CD4-positive, alpha-beta memory T cell (primary cell): ENCODE results near the gene LATS1. TPM values are rescaled to one million over a fixed set of nuclear protein-coding genes. Genes with fewer than 3 reads are reported as not detected.
A peak's percentile ranks its signal among the peaks of the same experiment; 100 is the strongest.

Experiments used
- CTCF ChIA-PET: fragments of 350-600 bp; sonication (Branson Sonifier 250); formaldehyde crosslinking; loops from one replicate; lab custom pipeline; 2021; ENCODE audit warnings: inconsistent platforms; ENCODE audit not compliant: partially characterized antibody; lab: Charles Lee
- POLR2A ChIA-PET: fragments of 350-600 bp; sonication (Branson Sonifier 250); formaldehyde crosslinking; loops from one replicate; lab custom pipeline; 2021; ENCODE audit not compliant: partially characterized antibody; lab: Charles Lee
- DNase-seq, 5 donors: peaks; one replicate each; pipeline versions ENCODE4 v3.0.0 to v3.0.0-alpha.2; 2020 to 2022; ENCODE audit warnings: mixed read lengths in 1 of 5
- H3K27ac ChIP-seq: one replicate; pipeline ENCODE4 v1.7.0; 2013; ENCODE audit warnings: low read depth, low read length
- H3K27me3 ChIP-seq: 2 replicates; pipeline ENCODE4 v1.7.0; 2013; ENCODE audit warnings: mild to moderate bottlenecking, low read length, moderate library complexity; ENCODE audit not compliant: insufficient read depth
- H3K36me3 ChIP-seq: 2 replicates; pipeline ENCODE4 v1.7.0; 2013; ENCODE audit warnings: mild to moderate bottlenecking, low read length, moderate library complexity; ENCODE audit not compliant: insufficient read depth
- H3K4me1 ChIP-seq: 2 replicates; pipeline ENCODE4 v1.7.0; 2013; ENCODE audit warnings: mild to moderate bottlenecking, low read length, moderate library complexity; ENCODE audit not compliant: insufficient read depth
- H3K4me3 ChIP-seq, 2 donors: one replicate each; pipeline ENCODE4 v1.7.0; 2013; ENCODE audit warnings: low read length in 2 of 2, mild to moderate bottlenecking in 1 of 2
- H3K9me3 ChIP-seq, 2 donors: one replicate each; pipeline ENCODE4 v1.7.0; 2013; ENCODE audit warnings: low read length in 2 of 2, control low read depth in 1 of 2; ENCODE audit not compliant: control insufficient read depth in 1 of 2
- H3K27ac Mint-ChIP-seq, 7 donors: one replicate each; pipeline ENCODE4 v1.8.0; 2020 to 2021; ENCODE audit warnings: mixed read lengths in 7 of 7, mild to moderate bottlenecking in 6 of 7, inconsistent platforms in 3 of 7, moderate library complexity in 3 of 7
- H3K27me3 Mint-ChIP-seq, 2 donors: one replicate each; pipeline ENCODE4 v1.8.0; 2020 to 2021; ENCODE audit warnings: mixed read lengths in 2 of 2
- H3K36me3 Mint-ChIP-seq, 2 donors: one replicate each; pipeline ENCODE4 v1.8.0; 2020 to 2021; ENCODE audit warnings: mixed read lengths in 2 of 2, inconsistent platforms in 1 of 2, mild to moderate bottlenecking in 1 of 2
- H3K4me1 Mint-ChIP-seq, 4 donors: one replicate each; pipeline ENCODE4 v1.8.0; 2020 to 2021; ENCODE audit warnings: mixed read lengths in 4 of 4, mild to moderate bottlenecking in 1 of 4
- H3K4me3 Mint-ChIP-seq, 8 donors: one replicate each; pipeline ENCODE4 v1.8.0; 2020 to 2021; ENCODE audit warnings: mixed read lengths in 8 of 8, mild to moderate bottlenecking in 7 of 8, moderate library complexity in 6 of 8, inconsistent platforms in 3 of 8
- H3K9me3 Mint-ChIP-seq, 8 donors: one replicate each; pipeline ENCODE4 v1.8.0; 2020 to 2021; ENCODE audit warnings: mixed read lengths in 8 of 8, mild to moderate bottlenecking in 5 of 8, inconsistent platforms in 3 of 8, moderate library complexity in 1 of 8
- intact Hi-C: fragments of 100-400 bp; cut with micrococcal nuclease; formaldehyde crosslinking; loops from one replicate; pipeline ENCODE4 v1.15.1; 2023
- polyA plus RNA-seq, 2 donors: library from polyadenylated mRNA; unstranded; fragments of 300-500 nt; fragmentation: Illumina TruSeq; gene quantifications; one replicate each; pipeline ENCODE4 v1.2.3, GENCODE V29; 2021
- total RNA-seq, 2 experiments: library from RNA; stranded (reverse); gene quantifications; one replicate each; pipeline ENCODE4 v1.2.3, GENCODE V29; 2021

The LATS1 gene
- total RNA-seq (10 to 100 TPM; 47.4 to 51.8 TPM), polyA plus RNA-seq (10 to 100 TPM in 1 of 2 donors, 1 to 10 TPM in 1; 5.8 to 16.4 TPM)

DNA sequence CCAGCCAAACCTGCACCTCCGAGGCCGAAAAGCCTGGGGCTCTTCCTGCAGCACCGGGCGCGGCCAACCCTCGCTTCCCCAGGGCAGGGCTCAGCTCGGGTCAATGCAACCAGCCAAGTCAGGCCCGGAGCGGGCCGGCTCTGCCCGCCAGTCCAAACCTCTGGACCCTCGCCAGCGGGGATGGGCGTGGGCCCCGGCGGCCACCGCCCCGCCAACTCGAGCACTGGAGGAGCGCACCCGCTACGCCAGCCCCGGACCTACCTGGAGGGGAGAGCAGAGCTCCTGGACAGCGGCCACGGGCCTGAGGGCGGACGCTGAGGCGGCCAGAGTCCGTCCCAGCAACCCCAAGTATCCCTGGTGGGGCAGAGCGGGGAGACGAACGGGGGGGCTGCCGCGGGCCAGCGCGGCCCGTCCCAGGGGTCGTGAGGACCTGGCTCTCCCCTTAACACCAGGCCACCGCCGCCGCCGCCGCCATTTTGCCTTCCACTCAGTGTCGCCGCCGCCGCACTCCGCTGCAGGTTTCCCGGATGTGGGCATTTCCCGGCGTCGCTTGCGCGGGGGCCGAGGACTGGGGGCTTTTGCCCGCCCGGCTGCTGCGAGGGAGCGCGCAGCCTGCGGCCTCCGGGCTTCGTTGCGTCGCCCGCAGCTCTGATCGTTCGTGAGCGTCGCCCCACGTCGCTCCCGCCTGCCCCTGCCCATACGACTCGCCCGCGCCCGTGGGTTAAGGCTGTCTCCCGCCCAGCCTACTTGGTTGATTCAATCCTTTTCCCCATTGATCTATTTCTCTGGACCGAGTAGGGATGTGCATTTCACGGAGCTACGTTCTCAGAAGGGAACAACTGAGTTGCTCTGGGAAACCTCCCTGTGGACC is at the start of gene LATS1:
TSS of gene LATS1 (minus strand) at position 514 of the 871 bp plus-strand sequence. CDS start 15,975 bp downstream, outside the sequence.
- Histone ChIP-seq H3K9me3 (no peaks in the 10 kb centered on the region), H3K4me3 (peak within 1 kb of the TSS; percentile 82 to 95), H3K27ac (peak within 1 kb of the TSS; percentile 94), H3K36me3 (no peaks in the 10 kb centered on the region), H3K4me1 (peaks cover 43% of the 10 kb centered on the region), H3K27me3 (no peaks in the 10 kb centered on the region)
- intact Hi-C loops: loop anchor here (1.0 to 2.0 kb wide), 5 partner anchors 28 to 208 kb away; partner anchors contain the start of genes KATNA1 and NUP43
- Mint-ChIP-seq H3K4me3 (peak within 1 kb of the TSS; percentile 89 to 98 (median 94)), H3K9me3 (no peaks in the 10 kb centered on the region), H3K36me3 (peaks cover 0 to 18% of the 10 kb centered on the region in 2 donors), H3K27ac (peak within 1 kb of the TSS; percentile 95 to 99 (median 97)), H3K27me3 (no peaks in the 10 kb centered on the region), H3K4me1 (peaks cover 26 to 54% (median 39%) of the 10 kb centered on the region in 4 donors)
- POLR2A ChIA-PET: interaction anchor here (0.6 to 4.4 kb wide), 29 partner anchors 8 to 394 kb away, joined by 3 to 82 read pairs (median 4); partner anchors contain the start of genes GINM1, KATNA1, NUP43 and PCMT1
- CTCF ChIA-PET: interaction anchor here (0.9 to 1.8 kb wide), 3 partner anchors 27 to 172 kb away, joined by 3 to 4 read pairs (median 4); partner anchors contain the start of gene PPIL4
- DNase-seq: peak; percentile 90 to 93 (median 91)

GRCh38 chr6:149766156-149766769 is 48.4 kb upstream of the LATS1 start:
- H3K4me1 ChIP-seq: no peaks in the 10 kb centered on the region
- Mint-ChIP-seq H3K9me3 (peaks cover 0 to 7% (median 2%) of the 10 kb centered on the region in 8 donors), H3K4me3 (no peak overlapping the region), H3K36me3 (peaks cover 19 to 26% of the 10 kb centered on the region in 2 donors), H3K27ac (no peak overlapping the region), H3K27me3 (no peaks in the 10 kb centered on the region), H3K4me1 (peaks cover 9 to 18% (median 11%) of the 10 kb centered on the region in 4 donors)
- no peak overlapping the region for H3K27ac ChIP-seq
- H3K4me3 ChIP-seq: no peak overlapping the region
- intact Hi-C loops: no loop called here
- H3K9me3 ChIP-seq: no peaks in the 10 kb centered on the region
- ChIA-PET CTCF (no interaction called here), POLR2A (no interaction called here)
- peaks cover 4% of the 10 kb centered on the region for H3K36me3 ChIP-seq
- DNase-seq: no peak
- no peaks in the 10 kb centered on the region for H3K27me3 ChIP-seq

- CTCF ChIA-PET: interaction anchor here (1.1 kb wide), 1 partner anchor 9 kb away, joined by 3 read pairs; no protein-coding TSS in a partner anchor
Observed at GRCh38 chr6:149763866-149764265, 46.0 kb upstream of the LATS1 start.

GRCh38 chr6:149761438-149761837 is 43.5 kb upstream of the LATS1 start:
- Mint-ChIP-seq H3K9me3 (peaks cover 0 to 5% (median under 1%) of the 10 kb centered on the region in 8 donors), H3K4me1 (peaks cover 5 to 27% (median 18%) of the 10 kb centered on the region in 4 donors), H3K36me3 (peaks cover 17 to 24% of the 10 kb centered on the region in 2 donors), H3K27me3 (no peaks in the 10 kb centered on the region), H3K4me3 (no peak overlapping the region), H3K27ac (peak overlapping the region in 1 of 7 donors; percentile 7)
- intact Hi-C loops: no loop called here
- peaks cover 9% of the 10 kb centered on the region for H3K36me3 ChIP-seq
- no peak overlapping the region for H3K4me3 ChIP-seq
- CTCF ChIA-PET: no interaction called here
- no peaks in the 10 kb centered on the region for H3K9me3 ChIP-seq
- POLR2A ChIA-PET: no interaction called here
- no peak for DNase-seq
- no peaks in the 10 kb centered on the region for H3K27me3 ChIP-seq
- no peaks in the 10 kb centered on the region for H3K4me1 ChIP-seq
- no peak overlapping the region for H3K27ac ChIP-seq

More at GRCh38 chr6:149763866-149764265, 46.0 kb upstream of the LATS1 start:
- Mint-ChIP-seq H3K4me1 (peaks cover 6 to 23% (median 15%) of the 10 kb centered on the region in 4 donors), H3K9me3 (peaks cover 0 to 7% (median 2%) of the 10 kb centered on the region in 8 donors), H3K4me3 (no peak overlapping the region), H3K36me3 (peaks cover 26 to 31% of the 10 kb centered on the region in 2 donors), H3K27ac (no peak overlapping the region), H3K27me3 (no peaks in the 10 kb centered on the region)
- no peak overlapping the region for H3K4me3 ChIP-seq
- H3K36me3 ChIP-seq: peaks cover 9% of the 10 kb centered on the region
- POLR2A ChIA-PET: no interaction called here
- H3K27ac ChIP-seq: no peak overlapping the region
- H3K9me3 ChIP-seq: no peaks in the 10 kb centered on the region
- H3K27me3 ChIP-seq: no peaks in the 10 kb centered on the region
- DNase-seq: no peak
- no peaks in the 10 kb centered on the region for H3K4me1 ChIP-seq
- intact Hi-C loops: no loop called here

GRCh38 chr6:149756261-149756636 is 38.3 kb upstream of the LATS1 start:
- intact Hi-C loops: no loop called here
- no peak for DNase-seq
- Mint-ChIP-seq H3K27ac (no peak overlapping the region), H3K27me3 (no peaks in the 10 kb centered on the region), H3K9me3 (no peaks in the 10 kb centered on the region), H3K4me1 (peaks cover 17 to 27% (median 23%) of the 10 kb centered on the region in 4 donors), H3K4me3 (no peak overlapping the region), H3K36me3 (peaks cover 10 to 17% of the 10 kb centered on the region in 2 donors)
- H3K27me3 ChIP-seq: no peaks in the 10 kb centered on the region
- no peak overlapping the region for H3K27ac ChIP-seq
- peaks cover 5% of the 10 kb centered on the region for H3K36me3 ChIP-seq
- ChIA-PET POLR2A (interaction anchor here (0.9 kb wide), 1 partner anchor 39 kb away, joined by 3 read pairs; no protein-coding TSS in a partner anchor), CTCF (interaction anchor here (0.7 to 2.1 kb wide), 2 partner anchors 12 to 763 kb away, joined by 4 to 5 read pairs; no protein-coding TSS in a partner anchor)
- no peak overlapping the region for H3K4me3 ChIP-seq
- no peaks in the 10 kb centered on the region for H3K9me3 ChIP-seq
- H3K4me1 ChIP-seq: peaks cover 37% of the 10 kb centered on the region

DNA sequence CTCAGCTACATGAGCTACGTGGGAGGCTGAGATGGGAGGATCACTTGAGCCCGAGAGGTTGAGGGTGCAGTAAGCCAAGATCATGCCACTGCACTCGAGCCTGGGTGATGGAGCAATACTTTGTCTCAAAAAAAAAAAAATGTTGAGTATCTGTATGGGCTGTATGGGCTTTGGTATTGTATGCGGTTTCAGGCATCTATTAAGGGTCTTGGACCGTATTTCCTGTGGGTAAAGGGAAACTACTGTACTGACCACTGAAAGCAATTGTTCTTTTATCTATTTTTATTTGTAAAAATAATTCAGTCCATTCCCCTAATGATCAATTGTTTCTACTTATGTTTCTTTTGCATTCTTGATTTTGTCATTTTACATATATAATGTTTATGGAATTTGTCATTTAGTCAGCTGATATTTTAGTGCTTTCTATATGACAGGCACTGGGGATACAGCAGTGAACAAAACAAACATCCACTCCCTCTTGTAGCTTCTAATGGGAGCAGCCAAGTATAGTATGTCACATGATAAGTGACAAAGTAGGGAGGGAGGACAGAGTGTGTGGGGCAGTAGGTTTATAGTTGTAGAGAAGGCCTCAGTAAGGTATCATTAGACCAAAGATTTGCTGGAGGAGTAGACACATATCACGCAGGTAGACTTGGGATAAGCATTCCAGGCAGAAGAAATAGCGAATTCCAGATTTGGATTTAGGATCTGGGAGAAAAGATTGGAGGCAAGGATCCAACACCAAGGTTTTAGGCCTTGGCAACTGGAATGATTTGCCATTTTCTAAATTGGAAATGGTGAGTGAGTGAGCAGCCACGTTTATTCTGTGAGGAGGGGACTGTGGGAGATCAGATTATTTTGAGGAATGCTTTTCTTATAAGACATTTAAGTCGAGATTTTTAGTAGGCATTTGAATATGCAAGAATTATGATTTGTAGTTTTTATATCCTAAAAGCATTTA is 37.7 kb upstream of the LATS1 start:
- Mint-ChIP-seq H3K4me1 (peaks cover 21 to 25% (median 24%) of the 10 kb centered on the region in 4 donors), H3K36me3 (peaks cover 10 to 15% of the 10 kb centered on the region in 2 donors), H3K27ac (peak overlapping the region in 4 of 7 donors; percentile 1 to 47 (median 8)), H3K4me3 (no peak overlapping the region), H3K27me3 (no peaks in the 10 kb centered on the region), H3K9me3 (no peaks in the 10 kb centered on the region)
- peaks cover 44% of the 10 kb centered on the region for H3K4me1 ChIP-seq
- POLR2A ChIA-PET: no interaction called here
- no peaks in the 10 kb centered on the region for H3K9me3 ChIP-seq
- no peaks in the 10 kb centered on the region for H3K27me3 ChIP-seq
- CTCF ChIA-PET: interaction anchor here (2.1 kb wide), 1 partner anchor 12 kb away, joined by 4 read pairs; no protein-coding TSS in a partner anchor
- H3K36me3 ChIP-seq: peaks cover 5% of the 10 kb centered on the region
- DNase-seq: no peak
- H3K4me3 ChIP-seq: no peak overlapping the region
- no peak overlapping the region for H3K27ac ChIP-seq
- intact Hi-C loops: no loop called here
